ENCODE measurements around the gene APOB.

APOB gene

GRCh38 chr2:21055879-21056790 is 12.3 kb upstream of the APOB start:
- DNase-seq = no peak
- TF ChIP-seq POLR2A (IDR thresholded peaks at IDR 0.05; ENCODE audit: low read length) (no peak), GATA1 (IDR thresholded peaks at IDR 0.05; ENCODE audit: low read depth, low read length) (no peak)

- no peak for DNase-seq
- TF ChIP-seq GATA1 (IDR thresholded peaks at IDR 0.05; ENCODE audit: low read depth, low read length) = no peak
- no peak for TF ChIP-seq POLR2A (IDR thresholded peaks at IDR 0.05; ENCODE audit: low read length)
Measured at GRCh38 chr2:21055451-21055850, 11.6 kb upstream of the APOB start.

GRCh38 chr2:21054011-21054410 is 10.1 kb upstream of the APOB start:
- no peak for DNase-seq
- no peak for TF ChIP-seq GATA1 (IDR thresholded peaks at IDR 0.05; ENCODE audit: low read depth, low read length)

- DNase-seq = peak; percentile 4 to 61
Measured at GRCh38 chr2:21052044-21052443, 8.2 kb upstream of the APOB start.

GRCh38 chr2:21050164-21050563 is 6.3 kb upstream of the APOB start:
- no peak for DNase-seq
- no peak for TF ChIP-seq POLR2A (IDR thresholded peaks at IDR 0.05; ENCODE audit: low read length)
- TF ChIP-seq GATA1 (IDR thresholded peaks at IDR 0.05; ENCODE audit: low read depth, low read length) = no peak

More at GRCh38 chr2:21052044-21052443, 8.2 kb upstream of the APOB start:
- TF ChIP-seq POLR2A (IDR thresholded peaks at IDR 0.05; ENCODE audit: low read length) (no peak), GATA1 (IDR thresholded peaks at IDR 0.05; ENCODE audit: low read depth, low read length) (no peak)

- DNase-seq = no peak
- no peak for TF ChIP-seq POLR2A (IDR thresholded peaks at IDR 0.05; ENCODE audit: low read length)
- TF ChIP-seq GATA1 (IDR thresholded peaks at IDR 0.05; ENCODE audit: low read depth, low read length) = no peak
Measured at GRCh38 chr2:21047141-21048009, 3.5 kb upstream of the APOB start.

GRCh38 chr2:21046506-21046905 is 2.6 kb upstream of the APOB start:
- no peak for DNase-seq
- TF ChIP-seq GATA1 (IDR thresholded peaks at IDR 0.05; ENCODE audit: low read depth, low read length) = no peak

GRCh38 chr2:21044694-21045371 is 960 bp upstream of the APOB start:
- no peak for TF ChIP-seq GATA1 (IDR thresholded peaks at IDR 0.05; ENCODE audit: low read depth, low read length)
- TF ChIP-seq POLR2A (IDR thresholded peaks at IDR 0.05; ENCODE audit: low read length) = no peak
- DNase-seq = no peak

- peak; percentile 56 to 78 for DNase-seq
Measured at GRCh38 chr2:21042958-21043743, 722 bp downstream of the APOB start.

GRCh38 chr2:21042708-21042957 is 1.2 kb downstream of the APOB start:
- TF ChIP-seq POLR2A (IDR thresholded peaks at IDR 0.05; ENCODE audit: low read length) (no peak), GATA1 (IDR thresholded peaks at IDR 0.05; ENCODE audit: low read depth, low read length) (no peak)
- no peak for DNase-seq

More at GRCh38 chr2:21042958-21043743, 722 bp downstream of the APOB start:
- TF ChIP-seq POLR2A (IDR thresholded peaks at IDR 0.05; ENCODE audit: low read length) (no peak), GATA1 (IDR thresholded peaks at IDR 0.05; ENCODE audit: low read depth, low read length) (no peak)

GRCh38 chr2:21041943-21042707 is 1.7 kb downstream of the APOB start:
- no peak for DNase-seq
- no peak for TF ChIP-seq POLR2A (IDR thresholded peaks at IDR 0.05; ENCODE audit: low read length)
- no peak for TF ChIP-seq GATA1 (IDR thresholded peaks at IDR 0.05; ENCODE audit: low read depth, low read length)

GRCh38 chr2:21041462-21041861 is 2.4 kb downstream of the APOB start:
- TF ChIP-seq POLR2A (IDR thresholded peaks at IDR 0.05; ENCODE audit: low read length) (no peak), GATA1 (IDR thresholded peaks at IDR 0.05; ENCODE audit: low read depth, low read length) (no peak)
- no peak for DNase-seq
